LNCAP (cell line): ENCODE measurements around the gene AGT.

Experiments used
- TF ChIP-seq, protein P1 (sequence below): fragments of 450-650 bp; IDR thresholded peaks from 2 replicates; pipeline ENCODE4 v1.5.1; 2017; ENCODE audit warnings: mild to moderate bottlenecking

Gene AGT

DNA sequence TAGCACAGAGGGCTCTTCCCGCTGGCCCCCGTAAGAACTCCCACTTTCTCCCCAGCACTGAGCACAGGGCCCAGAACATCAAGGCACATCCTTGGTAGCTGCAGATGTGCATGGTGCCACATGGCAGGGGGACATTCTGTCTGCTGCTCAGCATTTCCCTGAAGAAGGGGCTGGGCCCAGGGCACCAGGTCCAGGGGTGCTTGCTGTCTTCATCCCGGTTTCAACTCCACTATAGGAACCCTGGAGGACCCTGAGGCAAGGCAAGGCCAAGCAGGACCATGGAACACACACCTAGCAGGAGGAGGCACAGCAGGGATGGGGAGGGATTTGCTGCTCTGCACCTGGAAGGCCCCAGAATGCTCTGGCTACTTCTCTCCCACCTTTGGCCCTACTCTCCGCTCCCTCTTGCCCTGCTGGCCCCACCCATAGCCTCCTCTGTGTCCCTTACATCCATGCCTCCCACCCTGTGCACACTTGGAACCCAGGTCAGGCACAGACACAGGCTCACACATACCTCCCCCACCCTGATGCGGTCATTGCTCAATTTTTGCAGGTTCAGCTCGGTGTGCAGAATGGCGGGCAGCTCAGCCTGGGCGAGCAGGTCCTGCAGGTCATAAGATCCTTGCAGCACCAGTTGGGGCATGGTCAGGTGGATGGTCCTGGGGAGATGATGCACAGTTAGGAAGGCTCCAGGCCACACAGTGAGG lies 10.1 kb downstream of the AGT start:
- TF ChIP-seq, protein P1, sequence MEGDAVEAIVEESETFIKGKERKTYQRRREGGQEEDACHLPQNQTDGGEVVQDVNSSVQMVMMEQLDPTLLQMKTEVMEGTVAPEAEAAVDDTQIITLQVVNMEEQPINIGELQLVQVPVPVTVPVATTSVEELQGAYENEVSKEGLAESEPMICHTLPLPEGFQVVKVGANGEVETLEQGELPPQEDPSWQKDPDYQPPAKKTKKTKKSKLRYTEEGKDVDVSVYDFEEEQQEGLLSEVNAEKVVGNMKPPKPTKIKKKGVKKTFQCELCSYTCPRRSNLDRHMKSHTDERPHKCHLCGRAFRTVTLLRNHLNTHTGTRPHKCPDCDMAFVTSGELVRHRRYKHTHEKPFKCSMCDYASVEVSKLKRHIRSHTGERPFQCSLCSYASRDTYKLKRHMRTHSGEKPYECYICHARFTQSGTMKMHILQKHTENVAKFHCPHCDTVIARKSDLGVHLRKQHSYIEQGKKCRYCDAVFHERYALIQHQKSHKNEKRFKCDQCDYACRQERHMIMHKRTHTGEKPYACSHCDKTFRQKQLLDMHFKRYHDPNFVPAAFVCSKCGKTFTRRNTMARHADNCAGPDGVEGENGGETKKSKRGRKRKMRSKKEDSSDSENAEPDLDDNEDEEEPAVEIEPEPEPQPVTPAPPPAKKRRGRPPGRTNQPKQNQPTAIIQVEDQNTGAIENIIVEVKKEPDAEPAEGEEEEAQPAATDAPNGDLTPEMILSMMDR: no peak

DNA sequence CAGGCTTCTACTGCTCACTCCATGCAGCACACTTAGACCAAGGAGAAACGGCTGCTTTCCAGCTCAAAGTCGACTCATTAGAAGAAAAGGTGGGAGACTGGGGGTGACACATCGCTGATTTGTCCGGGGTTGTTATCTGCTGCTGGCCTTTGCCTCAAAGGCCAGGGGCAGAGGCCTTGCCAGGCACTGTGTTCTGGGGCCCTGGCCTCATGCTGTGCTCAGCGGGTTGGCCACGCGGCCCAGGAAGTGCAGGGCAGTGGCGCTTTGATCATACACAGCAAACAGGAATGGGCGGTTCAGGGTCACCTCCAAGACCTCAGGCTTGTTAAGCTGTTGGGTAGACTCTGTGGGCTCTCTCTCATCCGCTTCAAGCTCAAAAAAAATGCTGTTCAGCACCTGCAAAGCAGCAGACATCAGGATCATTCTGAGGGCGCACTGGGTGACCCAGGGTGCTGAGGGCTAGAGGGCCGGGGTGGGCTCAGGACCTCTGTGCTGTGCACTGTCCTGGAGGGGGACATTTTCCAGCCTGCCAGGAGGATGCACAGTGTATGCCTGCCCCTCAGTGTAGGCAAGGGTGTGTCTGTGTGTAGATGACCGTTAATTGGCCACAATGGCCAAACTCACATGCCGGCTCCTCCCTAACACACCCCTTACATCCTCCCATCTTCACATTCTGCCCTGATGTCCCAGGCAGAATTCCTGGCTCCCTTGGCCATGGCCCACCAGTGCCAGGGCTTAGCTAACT lies 10.8 kb downstream of the AGT start:
- TF ChIP-seq, protein P1: no peak

DNA sequence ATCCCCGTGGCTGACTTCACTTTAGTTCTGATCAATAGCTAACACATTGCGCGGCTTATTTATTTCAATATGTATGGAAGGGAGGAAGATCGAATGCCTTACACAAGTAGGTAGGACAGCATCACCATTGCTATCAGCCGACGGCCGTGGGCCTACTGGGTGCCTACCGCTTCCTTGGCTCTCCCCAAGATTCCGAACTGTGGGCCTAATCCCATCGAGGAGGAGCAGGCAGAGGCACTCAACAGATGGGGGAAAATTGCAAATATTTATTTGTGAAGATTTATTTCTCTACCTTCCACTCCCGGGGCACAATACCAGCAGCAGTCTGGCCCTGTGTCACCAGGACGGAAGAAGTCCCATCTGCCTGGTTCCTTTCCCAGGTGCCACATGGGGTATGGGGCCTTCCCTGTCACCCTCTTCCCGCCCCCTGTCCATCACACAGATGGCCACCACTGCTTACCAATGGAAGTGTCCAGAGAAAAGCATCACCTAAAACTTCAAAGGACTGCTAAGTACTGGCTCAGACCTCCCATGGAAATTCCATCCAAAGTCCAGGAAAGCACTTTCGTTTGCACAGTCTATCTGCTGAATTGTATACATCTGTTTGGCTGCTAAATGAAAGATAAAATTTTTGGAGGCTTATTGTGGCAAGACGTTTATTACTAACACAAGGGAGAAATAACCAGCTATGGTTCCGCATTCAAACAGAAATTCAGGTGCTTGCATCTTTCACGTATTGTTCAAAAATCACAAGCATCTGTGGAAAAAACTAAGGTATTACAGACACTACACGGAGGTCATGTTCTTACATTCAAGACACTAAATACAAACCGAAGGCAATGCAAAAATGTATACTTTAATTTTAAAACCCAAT lies 11.8 kb downstream of the AGT start:
- TF ChIP-seq, protein P1: no peak

DNA sequence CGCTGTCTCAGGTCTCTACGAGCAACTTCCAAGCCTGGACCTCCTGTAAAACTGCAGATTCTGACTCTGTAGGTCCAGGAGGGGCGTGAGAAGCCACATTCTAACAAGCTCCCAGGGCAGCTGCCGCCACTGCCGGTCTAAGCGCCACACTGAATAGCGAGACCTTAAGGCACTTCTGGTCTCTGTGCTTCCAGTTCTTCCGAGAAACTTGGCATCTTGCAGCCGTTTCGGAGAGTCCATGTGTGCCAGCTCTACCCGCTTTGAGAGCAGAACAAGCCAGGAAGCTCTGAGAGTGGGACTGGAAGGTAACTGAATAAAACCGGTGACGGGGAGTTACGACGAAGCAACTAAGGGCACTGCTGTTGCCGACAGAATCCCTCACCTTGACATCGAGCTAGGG lies 12.5 kb downstream of the AGT start:
- TF ChIP-seq, protein P1: no peak

DNA sequence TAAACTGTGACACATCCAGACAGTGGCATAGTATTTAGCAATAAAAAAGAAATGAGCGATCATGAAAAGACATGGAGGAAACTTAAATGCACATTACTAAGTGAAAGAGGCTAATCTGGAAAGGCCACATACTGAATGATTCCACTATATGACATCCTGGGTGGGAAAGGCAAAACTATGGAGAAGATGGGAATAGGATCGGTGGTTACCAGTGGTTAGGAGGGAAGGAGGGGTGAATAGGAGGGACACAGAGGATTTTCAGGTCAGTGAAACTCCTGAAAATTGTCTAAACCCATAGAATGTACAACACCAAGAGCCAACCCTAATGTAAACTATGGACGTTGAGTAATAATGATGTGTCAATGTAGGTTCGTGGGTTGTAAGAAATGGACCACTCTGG lies 13.8 kb downstream of the AGT start:
- TF ChIP-seq, protein P1: no peak

DNA sequence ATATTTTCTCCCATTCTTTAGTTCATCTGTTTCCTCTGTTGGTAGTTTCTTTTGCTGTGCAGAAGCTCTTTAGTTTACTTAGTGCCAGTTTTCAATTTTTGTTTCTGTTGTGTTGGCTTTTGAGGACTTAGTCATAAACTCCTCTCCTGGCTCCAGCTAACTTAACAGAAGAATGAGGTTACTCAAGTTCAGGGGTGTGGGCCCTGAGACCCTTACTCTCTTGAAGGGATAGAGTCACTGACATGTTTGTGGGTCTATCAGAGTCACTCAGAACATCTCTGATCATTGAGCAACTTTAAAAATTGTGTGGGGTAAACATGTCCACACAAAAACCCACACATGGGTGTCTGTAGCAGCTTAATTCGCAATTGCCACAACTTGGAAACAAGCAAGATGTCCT lies 14.2 kb downstream of the AGT start:
- TF ChIP-seq, protein P1: no peak

DNA sequence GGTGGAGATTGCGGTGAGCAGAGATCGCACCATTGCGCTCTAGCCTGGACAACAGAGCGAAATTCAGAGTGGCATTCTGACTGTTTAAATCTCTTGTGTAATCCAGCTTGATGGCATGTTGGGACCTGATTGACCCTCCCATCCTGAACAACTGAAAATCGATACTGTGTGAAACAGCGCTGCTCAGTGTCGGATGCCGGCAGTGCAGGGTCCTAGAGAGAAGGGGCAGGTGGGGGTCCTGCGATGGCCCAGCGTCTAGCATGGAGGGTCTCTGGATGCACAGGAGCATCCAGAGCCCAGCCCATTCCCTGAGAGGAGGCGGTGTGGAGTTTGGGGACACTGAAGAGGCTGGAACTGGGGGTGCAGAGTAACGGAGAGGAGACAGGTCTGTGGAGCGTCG lies 15.8 kb downstream of the AGT start:
- TF ChIP-seq, protein P1: no peak
